NCI-H2029 treated with DMSO at 0.1 percent for 48 hours (cell line): ENCODE measurements around the gene MRPL48.

Experiments
- DNase-seq: peaks from one replicate; lab custom pipeline; 2025; lab: John Stamatoyannopoulos, UW

MRPL48 gene

DNA sequence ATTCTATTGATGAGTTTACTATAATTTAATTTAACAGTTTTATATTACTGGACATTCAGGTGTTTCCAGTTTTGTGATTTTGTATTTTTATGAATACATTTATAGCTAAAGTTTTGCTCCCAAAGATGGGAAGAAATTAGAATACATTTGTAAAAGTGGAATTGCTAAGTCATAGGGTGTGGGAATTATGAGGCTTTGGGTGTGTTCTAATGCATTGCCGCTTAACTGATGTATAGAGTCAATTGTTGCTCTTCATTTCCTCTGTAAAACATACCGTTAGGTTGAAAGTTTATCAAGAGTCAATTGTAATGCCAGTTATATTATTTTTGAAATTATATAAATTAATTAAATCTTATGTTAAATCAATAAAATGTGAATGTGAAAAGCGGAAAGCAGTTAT is 105.4 kb downstream of the MRPL48 start:
- no peak for DNase-seq

DNA sequence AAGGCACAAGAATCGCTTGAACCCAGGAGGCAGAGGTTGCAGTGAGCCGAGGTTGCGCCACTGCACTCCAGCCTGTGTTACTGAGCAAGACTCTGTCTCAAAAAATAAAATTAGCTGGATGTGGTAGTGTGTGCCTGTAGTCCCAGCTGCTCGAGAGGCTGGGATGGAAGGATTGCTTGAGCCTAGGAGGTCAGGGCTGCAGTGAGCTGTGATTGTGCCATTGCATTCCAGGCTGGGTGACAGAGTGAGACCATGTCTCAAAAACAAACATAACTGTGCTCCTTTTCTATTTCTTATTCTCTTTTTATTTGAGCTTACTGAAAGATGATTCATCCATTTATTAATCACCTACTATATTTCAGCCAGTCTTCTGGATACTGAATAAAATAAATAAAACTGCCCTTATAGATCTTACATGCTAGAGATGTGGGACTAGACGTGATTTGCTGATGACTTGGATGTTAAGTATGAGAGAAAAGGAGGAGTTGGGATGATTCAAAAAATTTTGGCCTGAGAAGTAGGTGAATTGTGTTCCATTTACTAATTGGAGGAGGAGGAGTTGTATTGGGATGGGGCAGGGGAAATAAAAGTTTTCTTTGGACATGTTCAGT is 107.2 kb downstream of the MRPL48 start:
- no peak for DNase-seq

DNA sequence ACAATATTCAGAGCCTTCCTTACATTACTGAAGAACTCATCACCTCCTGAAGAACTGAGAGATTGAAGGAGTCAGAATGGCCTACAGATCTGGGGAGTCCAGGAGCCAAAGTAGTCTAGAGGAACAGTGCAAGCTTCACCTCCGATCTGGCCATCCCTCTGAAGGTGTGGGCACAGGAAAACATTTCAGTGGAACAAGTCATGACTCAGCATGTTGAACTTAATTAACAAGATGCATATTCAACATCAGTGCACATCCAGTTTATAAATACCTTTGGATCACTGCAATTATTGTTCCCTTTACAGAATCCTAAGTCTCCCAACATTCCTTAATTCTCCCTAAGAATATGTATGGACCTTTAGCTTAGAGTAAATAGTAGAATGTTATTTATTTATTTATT is 114.6 kb downstream of the MRPL48 start:
- DNase-seq, result no peak

DNA sequence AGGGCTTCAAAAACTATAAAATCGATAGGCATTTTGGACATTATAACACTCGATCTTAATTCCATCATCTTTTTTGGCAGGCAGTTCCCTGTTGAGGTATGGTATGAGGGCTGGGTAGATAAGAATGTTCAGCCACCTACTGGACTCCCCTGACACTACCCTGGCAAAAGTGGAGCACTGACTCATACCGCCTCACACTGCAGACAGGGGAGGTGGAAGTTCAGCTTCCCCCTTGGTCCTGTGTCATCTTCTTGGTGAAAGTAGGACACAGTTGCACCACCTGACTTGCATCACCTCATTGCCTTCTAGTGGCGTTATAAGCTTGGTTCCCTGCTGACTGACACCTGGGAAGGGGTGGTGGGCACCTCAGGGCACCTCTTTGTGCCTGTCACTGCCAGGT is 119.5 kb downstream of the MRPL48 start:
- DNase-seq, result no peak

DNA sequence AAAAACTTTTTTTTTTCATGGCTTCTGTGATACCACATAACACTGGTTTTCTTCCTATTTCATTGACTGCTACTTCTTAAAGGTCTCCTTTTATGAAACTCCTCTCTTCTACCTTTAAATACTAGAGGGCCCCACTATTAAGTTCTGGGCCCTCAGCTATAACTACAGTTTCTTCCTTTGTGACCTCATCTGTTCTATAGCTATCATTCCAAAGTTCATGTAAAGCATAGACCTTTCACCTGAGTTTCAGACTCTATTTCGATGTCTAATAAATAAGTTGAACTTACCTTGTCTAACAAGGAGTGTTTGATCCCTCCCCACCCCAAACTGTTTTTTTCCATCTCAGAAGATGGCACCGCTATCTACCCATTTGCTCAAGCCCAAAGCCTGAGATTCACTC is 124.4 kb downstream of the MRPL48 start:
- DNase-seq, result no peak

DNA sequence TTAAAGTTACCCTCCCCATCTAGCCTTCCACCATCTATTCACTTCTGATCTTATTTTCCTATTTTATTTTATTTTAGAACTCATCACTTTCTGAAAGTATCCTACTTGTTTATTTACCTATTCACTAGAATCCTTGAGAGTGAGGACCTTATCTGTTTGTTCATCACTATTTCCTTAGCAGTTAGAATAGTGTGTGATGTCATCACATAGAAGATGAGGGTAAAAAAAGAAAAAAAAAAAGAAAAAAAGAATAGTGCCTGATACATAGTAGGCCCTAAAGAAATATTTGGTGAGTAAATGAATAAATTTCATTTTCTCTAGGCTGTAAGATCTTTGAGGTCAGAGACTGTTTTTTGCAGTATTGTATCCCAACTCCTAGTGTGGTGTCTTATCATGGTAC is 125.8 kb downstream of the MRPL48 start:
- DNase-seq, result no peak

DNA sequence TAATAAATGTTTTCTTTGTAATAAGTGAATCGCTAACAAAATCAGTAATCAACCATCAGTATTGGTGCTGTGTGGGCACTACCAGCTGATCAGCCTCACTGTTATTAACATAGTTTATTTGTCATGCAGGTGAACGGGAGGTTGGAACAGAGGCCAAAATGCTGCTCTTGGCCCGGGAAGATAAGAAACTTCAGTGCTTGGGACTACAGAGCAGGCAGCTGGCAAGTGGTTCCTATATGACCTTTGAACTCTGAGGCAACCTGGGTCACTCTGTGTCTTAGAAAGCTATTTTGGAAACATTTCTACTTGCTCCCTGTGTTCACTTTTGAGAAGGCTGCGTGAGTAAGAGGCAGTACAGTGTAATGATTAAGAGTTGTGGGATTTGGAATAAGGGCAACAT is 126.6 kb downstream of the MRPL48 start:
- DNase-seq, result no peak
